HepG2 (cell line): ENCODE results near the gene SLC39A1. TPM values are rescaled to one million over a fixed set of nuclear protein-coding genes. Genes with fewer than 3 reads are reported as not detected.
A peak's percentile ranks its signal among the peaks of the same experiment; 100 is the strongest.

Experiments used
- ASH2L ChIP-seq: fragments of 300-600, 200-600 bp; sonication (generic); IDR thresholded peaks from 2 replicates; pipeline ENCODE4 v1.7.0; 2017; ENCODE audit warnings: low read depth, mild to moderate bottlenecking, moderate library complexity, mixed read lengths, low read length; ENCODE audit not compliant: insufficient read length
- CCDC6 ChIP-seq: sonication (generic); formaldehyde crosslinking; IDR thresholded peaks from 2 replicates; pipeline ENCODE4 v1.8.1; 2022; ENCODE audit warnings: mild to moderate bottlenecking, missing genetic modification reagents, moderate library complexity
- HCFC1 ChIP-seq: fragments of 150-350 bp; IDR thresholded peaks from 2 replicates; pipeline ENCODE4 v1.6.1; 2014; ENCODE audit warnings: low read depth, low read length
- KAT7 ChIP-seq: IDR thresholded peaks from 2 replicates; pipeline ENCODE4 v1.6.1; 2018; ENCODE audit warnings: borderline replicate concordance, missing compliant biosample characterization
- KLF9 ChIP-seq: IDR thresholded peaks from 2 replicates; pipeline ENCODE4 v1.6.1; 2016; ENCODE audit warnings: low read depth
- MAF1 ChIP-seq: sonication (generic); formaldehyde crosslinking; IDR thresholded peaks from 2 replicates; pipeline ENCODE4 v1.5.0; 2020; ENCODE audit warnings: missing genetic modification reagents, borderline replicate concordance
- MAFK ChIP-seq, 2 experiments: IDR thresholded peaks in 1 of 2; conservative IDR thresholded peaks in 1 of 2; 2 replicates each; pipeline ENCODE4 v1.6.1; 2011; ENCODE audit warnings: improper control_type of control experiment in 2 of 2, low read length in 2 of 2
- NONO ChIP-seq, 2 experiments: fragments of 450-650 bp in 1 of 2; sonication (generic) in 1 of 2; formaldehyde crosslinking in 1 of 2; IDR thresholded peaks in 1 of 2; conservative IDR thresholded peaks in 1 of 2; 2 replicates each; pipeline versions ENCODE4 v1.6.1 to v1.8.0; 2017 to 2022; ENCODE audit warnings: mild to moderate bottlenecking in 1 of 2, missing genetic modification reagents in 1 of 2, moderate library complexity in 1 of 2
- NR2C2 ChIP-seq: sonication (generic); formaldehyde crosslinking; IDR thresholded peaks from 2 replicates; pipeline ENCODE4 v1.4.0; 2020; ENCODE audit warnings: missing genetic modification reagents, mild to moderate bottlenecking, moderate library complexity, borderline replicate concordance
- RORA ChIP-seq: sonication (generic); formaldehyde crosslinking; IDR thresholded peaks from 2 replicates; pipeline ENCODE4 v1.5.0; 2020; ENCODE audit warnings: mild to moderate bottlenecking, missing genetic modification reagents, moderate library complexity
- SKI ChIP-seq: fragments of 450-650 bp; IDR thresholded peaks from one replicate; pipeline ENCODE4 v1.6.1; 2018; ENCODE audit warnings: mild to moderate bottlenecking; ENCODE audit not compliant: partially characterized antibody
- TCF7L2 ChIP-seq: IDR thresholded peaks from 2 replicates; pipeline ENCODE4 v1.6.1; 2011; ENCODE audit warnings: mild to moderate bottlenecking, low read depth, low read length, moderate library complexity
- ZNF225 ChIP-seq: sonication (generic); formaldehyde crosslinking; IDR thresholded peaks from 2 replicates; pipeline ENCODE4 v1.4.0; 2020; ENCODE audit warnings: mild to moderate bottlenecking, missing genetic modification reagents
- ZNF335 ChIP-seq: sonication (generic); formaldehyde crosslinking; IDR thresholded peaks from 2 replicates; pipeline ENCODE4 v1.4.0; 2020; ENCODE audit warnings: missing genetic modification reagents
- ZNF44 ChIP-seq: sonication (generic); formaldehyde crosslinking; IDR thresholded peaks from 2 replicates; pipeline ENCODE4 v1.5.1; 2020; ENCODE audit warnings: mild to moderate bottlenecking, missing genetic modification reagents
- ZNF468 ChIP-seq: sonication (generic); formaldehyde crosslinking; IDR thresholded peaks from 2 replicates; pipeline ENCODE4 v1.8.0; 2022; ENCODE audit warnings: mild to moderate bottlenecking, moderate library complexity, missing genetic modification reagents
- ZNF570 ChIP-seq: sonication (generic); formaldehyde crosslinking; IDR thresholded peaks from 2 replicates; pipeline ENCODE4 v1.4.0; 2020; ENCODE audit warnings: mild to moderate bottlenecking, missing genetic modification reagents, borderline replicate concordance
- ZNF670 ChIP-seq: sonication (generic); formaldehyde crosslinking; IDR thresholded peaks from 2 replicates; pipeline ENCODE4 v1.8.0; 2022; ENCODE audit warnings: mild to moderate bottlenecking, missing genetic modification reagents, borderline replicate concordance
- ZNF75D ChIP-seq: sonication (generic); formaldehyde crosslinking; IDR thresholded peaks from 2 replicates; pipeline ENCODE4 v1.8.1; 2023; ENCODE audit warnings: missing genetic modification reagents, mild to moderate bottlenecking, borderline replicate concordance
- ZNF773 ChIP-seq: sonication (generic); formaldehyde crosslinking; IDR thresholded peaks from 2 replicates; pipeline ENCODE4 v1.4.0; 2020; ENCODE audit warnings: missing genetic modification reagents, borderline replicate concordance
- polyA plus RNA-seq, 8 experiments: library from polyadenylated mRNA; depleted of rRNA in 3 of 8; stranded (reverse) in 7 of 8; unstranded in 1 of 8; fragments of >200 nt; fragmentation: Illumina TruSeq in 4 of 8; extraction: Trizol in 4 of 8; gene quantifications; 2 replicates each; pipeline versions ENCODE4 v1.2.1 to v1.2.3, GENCODE V29; 2011 to 2016; ENCODE audit warnings: low read depth in 4 of 8, missing spikeins in 1 of 8, mixed read lengths in 1 of 8; ENCODE audit not compliant: insufficient read depth in 1 of 8
- total RNA-seq, 5 experiments: library from RNA; depleted of rRNA; stranded (reverse); fragments of >200 nt; fragmentation: Illumina TruSeq; extraction: Trizol; gene quantifications; 2 replicates each; pipeline ENCODE4 v1.2.3, GENCODE V29; 2016; ENCODE audit warnings: low read depth in 1 of 5
- TF ChIP-seq, protein P1 (sequence below): sonication (generic); formaldehyde crosslinking; IDR thresholded peaks from 2 replicates; pipeline ENCODE4 v1.4.0; 2020; ENCODE audit warnings: mild to moderate bottlenecking, missing genetic modification reagents
- TF ChIP-seq, protein P2 (sequence below): sonication (generic); formaldehyde crosslinking; IDR thresholded peaks from 2 replicates; pipeline ENCODE4 v1.5.0; 2020; ENCODE audit warnings: missing genetic modification reagents
- TF ChIP-seq, protein P3 (sequence below): sonication (generic); formaldehyde crosslinking; IDR thresholded peaks from 2 replicates; pipeline ENCODE4 v1.8.1; 2023; ENCODE audit warnings: mild to moderate bottlenecking, missing genetic modification reagents
- TF ChIP-seq, protein P4 (sequence below): sonication (generic); formaldehyde crosslinking; IDR thresholded peaks from 2 replicates; pipeline ENCODE4 v1.4.0; 2020; ENCODE audit warnings: mild to moderate bottlenecking, missing genetic modification reagents

Gene SLC39A1
- total and polyA plus RNA-seq, 2 of the 13 experiments (the other 11 are each of a cell fraction or from before 2014, with no cell fraction given) = 71.2 to 78.4 TPM

DNA sequence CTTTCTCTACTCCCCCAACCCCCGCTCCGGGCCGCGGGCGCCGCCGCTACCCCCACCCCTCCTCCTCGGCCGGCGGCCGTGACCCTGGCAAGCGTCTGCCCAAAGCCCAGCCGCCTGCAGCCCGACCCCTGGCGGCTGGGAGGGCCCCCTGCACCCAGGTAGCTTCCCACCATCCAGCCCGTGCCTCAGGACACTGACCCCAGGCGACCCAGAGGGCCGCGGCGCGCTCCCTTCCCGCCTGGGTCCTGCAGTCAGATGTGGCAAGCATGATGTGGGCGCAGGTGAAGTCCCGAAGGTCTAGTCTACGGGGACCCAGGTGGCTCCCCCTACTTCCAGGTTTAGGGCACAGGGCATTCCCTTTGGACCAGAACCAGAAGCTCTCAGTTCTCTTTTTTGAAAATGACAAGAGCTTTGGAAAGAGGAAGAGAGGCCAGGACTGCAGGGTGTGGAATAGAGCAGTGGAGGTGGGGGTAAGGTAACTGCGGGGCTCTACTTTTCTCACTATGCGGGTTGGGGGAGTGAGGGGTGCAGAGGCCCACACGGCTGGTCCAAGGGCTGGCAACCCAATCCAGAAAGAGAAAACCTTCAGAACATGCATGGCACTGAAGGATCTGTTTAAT is 16.6 kb downstream of the SLC39A1 start, which contains the start of gene DENND4B (continued):
- TF ChIP-seq CCDC6 (CRISPR knock-in tag) = no peak
- TF ChIP-seq ASH2L = no peak
- TF ChIP-seq ZNF773 (CRISPR knock-in tag) = no peak
- no peak for TF ChIP-seq KLF9 (CRISPR knock-in tag)
- TF ChIP-seq TCF7L2 = no peak
- TF ChIP-seq ZNF335 (CRISPR knock-in tag) = 0 out of 2 replicates have a peak, but pooled peaks have one; percentile 50
- no peak for TF ChIP-seq ZNF468 (CRISPR knock-in tag)
- TF ChIP-seq HCFC1 = no peak
- no peak for TF ChIP-seq ZNF570
- TF ChIP-seq MAF1 (CRISPR knock-in tag) = no peak
- TF ChIP-seq, protein P1, sequence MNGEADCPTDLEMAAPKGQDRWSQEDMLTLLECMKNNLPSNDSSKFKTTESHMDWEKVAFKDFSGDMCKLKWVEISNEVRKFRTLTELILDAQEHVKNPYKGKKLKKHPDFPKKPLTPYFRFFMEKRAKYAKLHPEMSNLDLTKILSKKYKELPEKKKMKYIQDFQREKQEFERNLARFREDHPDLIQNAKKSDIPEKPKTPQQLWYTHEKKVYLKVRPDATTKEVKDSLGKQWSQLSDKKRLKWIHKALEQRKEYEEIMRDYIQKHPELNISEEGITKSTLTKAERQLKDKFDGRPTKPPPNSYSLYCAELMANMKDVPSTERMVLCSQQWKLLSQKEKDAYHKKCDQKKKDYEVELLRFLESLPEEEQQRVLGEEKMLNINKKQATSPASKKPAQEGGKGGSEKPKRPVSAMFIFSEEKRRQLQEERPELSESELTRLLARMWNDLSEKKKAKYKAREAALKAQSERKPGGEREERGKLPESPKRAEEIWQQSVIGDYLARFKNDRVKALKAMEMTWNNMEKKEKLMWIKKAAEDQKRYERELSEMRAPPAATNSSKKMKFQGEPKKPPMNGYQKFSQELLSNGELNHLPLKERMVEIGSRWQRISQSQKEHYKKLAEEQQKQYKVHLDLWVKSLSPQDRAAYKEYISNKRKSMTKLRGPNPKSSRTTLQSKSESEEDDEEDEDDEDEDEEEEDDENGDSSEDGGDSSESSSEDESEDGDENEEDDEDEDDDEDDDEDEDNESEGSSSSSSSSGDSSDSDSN = no peak; the same call in 1 of the 2 replicates
- TF ChIP-seq NONO (IDR thresholded peaks at IDR 0.05) = no peak
- peak; percentile 64 for TF ChIP-seq NONO (CRISPR knock-in tag; conservative IDR thresholded peaks at IDR 0.05)
- TF ChIP-seq, protein P2, sequence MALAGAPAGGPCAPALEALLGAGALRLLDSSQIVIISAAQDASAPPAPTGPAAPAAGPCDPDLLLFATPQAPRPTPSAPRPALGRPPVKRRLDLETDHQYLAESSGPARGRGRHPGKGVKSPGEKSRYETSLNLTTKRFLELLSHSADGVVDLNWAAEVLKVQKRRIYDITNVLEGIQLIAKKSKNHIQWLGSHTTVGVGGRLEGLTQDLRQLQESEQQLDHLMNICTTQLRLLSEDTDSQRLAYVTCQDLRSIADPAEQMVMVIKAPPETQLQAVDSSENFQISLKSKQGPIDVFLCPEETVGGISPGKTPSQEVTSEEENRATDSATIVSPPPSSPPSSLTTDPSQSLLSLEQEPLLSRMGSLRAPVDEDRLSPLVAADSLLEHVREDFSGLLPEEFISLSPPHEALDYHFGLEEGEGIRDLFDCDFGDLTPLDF (CRISPR knock-in tag) = no peak
- 0 out of 2 replicates have a peak, but pooled peaks have one; percentile 51 for TF ChIP-seq ZNF670
- TF ChIP-seq NR2C2 (CRISPR knock-in tag) = peak; percentile 78
- TF ChIP-seq ZNF75D (CRISPR knock-in tag) = no peak
- TF ChIP-seq, protein P3, sequence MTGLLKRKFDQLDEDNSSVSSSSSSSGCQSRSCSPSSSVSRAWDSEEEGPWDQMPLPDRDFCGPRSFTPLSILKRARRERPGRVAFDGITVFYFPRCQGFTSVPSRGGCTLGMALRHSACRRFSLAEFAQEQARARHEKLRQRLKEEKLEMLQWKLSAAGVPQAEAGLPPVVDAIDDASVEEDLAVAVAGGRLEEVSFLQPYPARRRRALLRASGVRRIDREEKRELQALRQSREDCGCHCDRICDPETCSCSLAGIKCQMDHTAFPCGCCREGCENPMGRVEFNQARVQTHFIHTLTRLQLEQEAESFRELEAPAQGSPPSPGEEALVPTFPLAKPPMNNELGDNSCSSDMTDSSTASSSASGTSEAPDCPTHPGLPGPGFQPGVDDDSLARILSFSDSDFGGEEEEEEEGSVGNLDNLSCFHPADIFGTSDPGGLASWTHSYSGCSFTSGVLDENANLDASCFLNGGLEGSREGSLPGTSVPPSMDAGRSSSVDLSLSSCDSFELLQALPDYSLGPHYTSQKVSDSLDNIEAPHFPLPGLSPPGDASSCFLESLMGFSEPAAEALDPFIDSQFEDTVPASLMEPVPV (CRISPR knock-in tag) = no peak
- TF ChIP-seq, protein P4, sequence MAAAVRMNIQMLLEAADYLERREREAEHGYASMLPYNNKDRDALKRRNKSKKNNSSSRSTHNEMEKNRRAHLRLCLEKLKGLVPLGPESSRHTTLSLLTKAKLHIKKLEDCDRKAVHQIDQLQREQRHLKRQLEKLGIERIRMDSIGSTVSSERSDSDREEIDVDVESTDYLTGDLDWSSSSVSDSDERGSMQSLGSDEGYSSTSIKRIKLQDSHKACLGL (CRISPR knock-in tag) = no peak; the same call in 1 of the 2 replicates
- TF ChIP-seq SKI = peak; percentile 83
- no peak for TF ChIP-seq ZNF44
- TF ChIP-seq RORA = no peak
- no peak for TF ChIP-seq MAFK (conservative IDR thresholded peaks at IDR 0.05 in 1 of 2, IDR thresholded peaks at IDR 0.05 in 1 of 2; ENCODE audit: low read length in 2 of 2)
- TF ChIP-seq ZNF225 (CRISPR knock-in tag) = 0 out of 2 replicates have a peak, but pooled peaks have one; percentile 49
- TF ChIP-seq KAT7 (CRISPR knock-in tag) = 0 out of 2 replicates have a peak, but pooled peaks have one; percentile 36
